Putamen (tissue), 1 donor: ENCODE results near the gene HIVEP2.

ENCODE experiments used
- DNase-seq: peaks from one replicate; pipeline ENCODE4 v3.0.0-alpha.2; 2016; ENCODE audit warnings: low spot score

Gene HIVEP2

DNA sequence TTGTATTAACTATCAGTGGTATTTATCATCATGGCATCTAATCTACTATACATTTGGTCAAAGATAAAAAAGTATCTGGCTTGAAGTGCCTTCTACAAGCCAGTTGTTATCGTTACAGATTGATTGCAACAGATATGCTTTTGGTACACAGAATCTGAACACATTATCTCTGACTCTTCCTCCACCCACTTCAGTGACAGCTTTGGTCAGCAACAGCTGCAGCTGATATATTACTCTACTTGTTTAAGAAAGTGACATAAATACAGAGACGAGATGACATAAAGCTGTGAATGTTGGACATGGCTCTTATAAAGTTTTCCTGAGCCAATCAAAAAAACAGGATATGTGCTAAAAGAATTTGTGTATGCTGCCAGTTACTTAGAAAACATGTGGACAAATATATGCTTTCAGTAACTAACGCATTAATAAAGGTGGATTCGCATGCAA lies 77.6 kb downstream of the HIVEP2 start:
- DNase-seq: no peak

DNA sequence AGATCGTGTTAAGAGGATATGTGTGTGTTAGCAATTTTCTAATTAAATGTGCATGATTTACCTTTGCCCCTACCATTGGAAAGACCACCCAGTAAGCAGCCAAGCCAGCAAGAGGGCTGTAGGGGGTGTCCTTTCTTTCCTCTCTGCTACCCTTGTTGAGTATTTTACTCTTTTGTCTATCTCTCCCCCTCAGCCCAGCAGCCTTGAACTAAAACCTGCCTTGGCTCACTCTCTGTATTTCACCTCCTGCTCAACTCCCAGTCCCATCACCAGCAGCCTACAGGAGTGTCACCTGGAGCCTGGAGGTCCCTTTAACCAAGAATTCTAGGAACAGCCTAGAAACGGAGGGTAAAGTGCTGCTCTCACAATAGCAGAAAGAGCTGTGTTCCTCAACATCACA lies 81.0 kb downstream of the HIVEP2 start:
- no peak for DNase-seq

DNA sequence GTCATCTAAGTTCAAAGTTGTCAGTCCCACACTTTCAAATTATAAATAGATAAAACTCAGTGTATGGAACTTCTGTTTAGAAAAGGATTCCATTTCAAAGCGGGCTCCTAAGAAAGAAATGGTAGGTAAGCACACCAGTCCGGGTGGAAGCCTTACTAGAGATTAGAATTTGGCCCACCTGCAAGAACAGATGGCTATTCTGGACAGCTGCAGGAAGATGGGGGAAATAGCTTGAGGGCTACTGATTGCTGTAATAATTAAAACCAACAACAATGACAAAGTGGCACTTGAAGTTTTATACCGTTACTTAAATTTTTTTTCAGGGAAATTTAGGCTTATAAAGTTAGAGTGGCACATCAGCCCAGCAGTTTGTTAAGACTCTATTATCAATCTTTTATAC lies 83.3 kb downstream of the HIVEP2 start:
- DNase-seq: no peak

DNA sequence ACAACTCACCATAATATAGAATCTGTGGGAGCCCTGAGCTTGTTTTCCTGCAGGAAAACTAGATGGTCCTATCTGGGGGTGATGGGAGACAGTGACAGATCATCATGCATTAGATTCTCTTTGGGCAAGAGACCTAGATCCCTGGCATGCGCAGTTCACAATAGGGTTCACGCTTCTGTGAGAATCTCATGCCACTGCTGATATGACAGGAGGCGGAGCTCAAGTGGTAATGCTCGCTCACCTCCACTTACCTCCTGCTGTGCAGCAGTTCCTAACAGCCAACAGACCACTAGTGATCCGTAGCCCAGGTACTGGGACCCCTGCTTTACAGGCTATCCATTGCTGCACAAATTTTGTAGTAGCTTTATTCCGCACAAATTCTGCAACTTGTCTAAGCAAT lies 84.5 kb downstream of the HIVEP2 start:
- DNase-seq: no peak

DNA sequence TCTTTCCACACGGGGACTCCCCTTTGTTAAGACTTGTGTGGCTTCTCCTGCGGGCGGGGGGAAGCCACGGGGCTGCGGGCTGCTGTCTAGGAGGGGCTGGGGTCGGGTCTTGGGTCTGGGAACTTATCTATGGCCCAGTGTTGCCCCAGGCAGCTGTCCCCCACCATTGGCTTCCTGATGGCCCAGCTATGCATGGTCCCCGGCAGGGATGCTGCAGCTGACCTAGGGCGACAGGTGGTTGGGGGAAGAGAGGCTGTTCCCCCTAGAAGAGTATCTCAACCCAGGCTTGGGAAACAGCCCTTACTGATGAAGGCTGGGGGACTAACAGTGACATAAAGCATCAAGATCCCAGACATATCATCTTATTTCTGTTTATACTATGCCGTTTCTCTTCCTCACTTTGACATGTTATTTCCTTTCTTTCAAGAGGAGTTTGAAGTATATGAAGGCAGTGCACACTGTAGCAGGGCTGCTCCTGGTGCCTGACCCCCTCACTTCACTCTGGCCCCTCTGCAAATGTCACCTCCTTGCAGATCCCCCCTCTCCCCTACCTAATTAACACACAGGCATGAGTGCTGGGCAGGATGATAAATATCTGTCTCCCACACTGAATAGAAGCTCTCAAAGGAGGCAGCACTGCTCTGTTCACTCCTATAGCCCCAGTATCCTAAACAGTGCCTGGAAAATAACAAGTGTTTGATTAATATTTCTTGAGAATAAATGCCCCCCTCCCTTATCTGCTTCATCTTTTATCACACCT lies 87.0 kb downstream of the HIVEP2 start:
- no peak for DNase-seq

DNA sequence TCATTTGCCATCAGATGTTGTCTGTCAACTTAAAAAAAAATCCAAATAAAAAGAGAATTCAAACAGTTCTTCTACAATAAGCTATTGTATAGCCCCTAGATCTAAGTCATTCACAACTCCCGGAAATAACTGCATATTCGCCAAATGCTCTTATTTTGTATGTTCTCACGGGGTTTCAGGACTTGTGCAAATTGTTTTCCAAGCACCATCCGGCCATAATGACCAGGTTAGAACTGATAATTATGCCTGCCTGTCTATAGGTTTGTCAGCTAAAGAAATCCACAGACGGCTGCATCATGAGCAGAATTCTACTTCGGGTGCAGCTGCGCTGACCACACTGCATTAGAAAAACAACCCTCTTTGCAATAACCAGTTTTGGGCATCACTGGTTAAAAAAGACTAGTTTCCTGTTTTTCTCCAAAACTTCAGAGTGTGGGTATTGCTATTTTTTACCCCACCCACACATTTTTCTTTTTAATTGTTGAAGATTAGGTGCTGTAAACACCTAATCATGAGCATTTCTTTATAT lies 87.7 kb downstream of the HIVEP2 start:
- no peak for DNase-seq

DNA sequence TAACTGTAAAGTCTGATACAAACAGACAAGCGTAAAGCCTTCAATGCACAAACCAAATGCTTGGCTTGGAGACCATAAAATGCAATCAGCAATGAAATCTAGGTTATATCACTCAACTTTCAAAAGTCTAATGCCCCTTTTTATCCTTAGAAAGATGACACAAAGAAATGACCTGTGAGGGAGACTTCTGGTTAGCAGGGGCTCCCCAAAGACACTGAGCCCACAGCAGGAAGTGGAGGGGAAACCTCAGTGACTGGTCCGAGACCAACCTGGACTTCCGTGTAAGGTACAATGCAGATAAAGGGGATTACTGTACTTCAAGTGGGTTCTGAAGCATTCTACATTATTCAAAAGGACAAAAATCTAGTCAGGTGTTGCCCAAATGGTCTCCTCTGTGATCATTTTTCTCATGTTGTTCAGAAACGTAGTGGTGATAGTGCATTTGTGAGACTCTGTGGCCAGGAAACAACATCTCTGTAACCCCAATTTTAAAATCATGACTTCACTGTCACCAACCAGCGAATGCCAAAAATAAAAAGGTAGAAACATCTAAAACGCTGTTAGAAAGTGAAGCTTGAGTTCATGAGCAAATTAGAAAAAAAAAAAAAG lies 88.2 kb downstream of the HIVEP2 start:
- no peak for DNase-seq

DNA sequence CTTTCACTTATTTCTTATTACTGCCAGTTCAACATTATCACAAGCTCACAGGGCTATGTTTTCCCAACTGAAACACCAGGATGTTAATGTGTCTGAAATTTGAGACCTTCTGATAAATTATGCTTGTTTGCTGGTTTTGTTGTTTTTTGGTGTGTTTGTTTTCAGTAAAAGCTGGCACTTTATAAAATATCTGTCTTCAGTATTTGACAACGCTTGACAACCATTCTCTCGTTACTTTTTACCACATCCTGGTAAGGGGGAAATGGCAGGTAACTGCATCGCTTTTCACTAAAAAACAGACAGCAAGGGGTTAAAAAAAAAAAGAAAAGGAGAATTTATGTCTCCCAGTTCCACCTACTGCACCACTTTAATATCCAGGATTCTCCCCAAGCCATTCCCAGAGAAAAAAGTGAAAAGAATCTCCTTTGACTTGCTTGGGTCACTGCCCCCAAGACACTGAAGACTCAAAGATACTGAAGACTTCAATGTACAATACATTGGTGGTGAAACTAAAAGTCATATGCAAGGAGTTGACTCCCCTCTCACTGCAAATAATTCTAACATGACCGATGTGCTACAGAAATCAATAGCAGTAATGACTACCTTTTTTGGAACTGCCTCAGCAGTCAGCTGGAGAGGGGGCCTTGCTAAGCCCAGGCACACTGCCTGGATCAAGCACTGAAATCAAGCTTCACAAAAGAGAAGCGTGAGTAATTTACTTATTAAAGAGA lies 88.9 kb downstream of the HIVEP2 start:
- DNase-seq: no peak

DNA sequence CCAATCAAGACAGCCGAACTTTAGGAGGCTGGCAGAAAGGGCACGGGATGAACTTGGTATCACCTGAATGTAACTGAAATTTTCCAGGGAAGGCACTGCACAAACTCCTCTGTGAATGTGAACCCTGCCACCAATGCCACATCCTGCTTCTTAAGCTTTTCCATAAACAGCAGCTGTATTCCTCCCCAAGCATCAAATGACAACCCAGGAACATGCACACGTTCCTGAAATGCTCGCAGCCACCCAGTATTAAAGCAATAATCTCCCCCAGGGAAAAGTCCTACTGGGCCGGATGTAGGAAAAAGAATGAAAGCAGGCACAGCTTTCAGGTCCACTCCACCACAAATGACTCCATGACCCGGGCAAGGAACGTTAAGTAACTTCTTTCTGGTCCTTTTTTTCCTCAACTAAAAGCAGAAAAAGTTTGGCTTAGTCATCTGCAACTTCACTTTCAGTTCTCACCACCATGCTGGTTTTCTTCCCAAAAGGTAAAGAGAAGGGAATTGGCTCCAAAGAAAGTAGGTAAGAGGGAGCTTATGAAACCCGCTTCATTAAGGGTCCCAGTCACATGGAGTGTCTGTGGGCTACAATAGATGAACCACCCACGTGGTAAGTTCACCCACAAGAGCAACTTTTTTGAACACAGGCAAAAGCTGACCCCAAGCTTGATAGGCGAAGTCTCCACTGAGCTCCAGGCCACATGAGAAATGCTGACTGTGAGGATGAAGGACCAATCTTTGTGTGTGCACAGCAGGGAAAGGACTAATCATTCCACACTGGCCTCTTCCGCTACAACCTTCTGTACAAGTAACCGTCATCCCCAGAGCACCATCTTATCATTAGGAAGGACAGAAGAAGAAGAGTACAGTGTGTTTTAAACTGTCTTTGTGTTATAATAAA lies 90.1 kb downstream of the HIVEP2 start:
- no peak for DNase-seq

DNA sequence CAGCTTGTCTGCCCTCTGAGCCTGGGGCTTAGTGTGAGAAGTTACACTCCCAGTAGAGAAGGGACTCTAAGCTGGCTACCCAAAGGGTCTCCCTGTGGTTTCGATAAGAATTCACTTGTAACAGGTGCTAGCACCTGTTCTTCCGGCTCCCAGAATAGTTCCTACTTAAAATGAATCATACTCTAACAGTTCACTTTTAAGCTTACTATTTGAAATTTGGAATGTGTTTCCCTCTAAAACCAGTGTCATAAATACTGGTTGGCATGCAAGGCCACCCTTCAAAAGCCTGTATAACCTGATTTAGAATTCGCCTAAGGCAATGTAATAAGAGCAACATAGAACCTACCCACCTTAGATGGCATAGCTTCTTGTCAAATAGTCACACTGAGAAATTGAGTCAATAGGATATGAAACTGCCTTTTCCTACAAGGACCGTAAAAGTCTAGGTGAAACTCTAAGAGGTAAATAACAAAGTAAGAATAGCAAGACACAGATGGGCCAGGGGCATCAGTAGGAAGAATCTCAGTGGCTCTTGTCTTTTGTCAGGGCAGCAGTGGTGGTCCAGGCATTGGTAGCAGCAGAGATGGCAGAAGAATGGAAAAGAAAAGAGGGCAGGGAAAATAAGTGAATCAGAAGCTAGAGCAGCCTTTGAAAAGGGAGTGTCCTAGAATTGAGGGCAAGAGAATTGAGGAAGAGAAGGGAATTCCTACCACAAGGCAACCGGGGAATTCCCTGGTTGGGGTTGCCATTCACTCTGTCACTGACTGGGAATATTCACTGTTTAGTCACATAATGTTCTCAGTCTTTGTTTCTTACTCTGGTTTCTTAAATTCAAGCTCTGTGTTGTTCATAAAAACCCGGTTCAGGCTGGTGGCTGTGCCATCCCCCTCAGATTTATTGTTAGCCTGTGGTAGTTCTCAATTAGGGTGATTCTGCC lies 91.5 kb downstream of the HIVEP2 start:
- no peak for DNase-seq

DNA sequence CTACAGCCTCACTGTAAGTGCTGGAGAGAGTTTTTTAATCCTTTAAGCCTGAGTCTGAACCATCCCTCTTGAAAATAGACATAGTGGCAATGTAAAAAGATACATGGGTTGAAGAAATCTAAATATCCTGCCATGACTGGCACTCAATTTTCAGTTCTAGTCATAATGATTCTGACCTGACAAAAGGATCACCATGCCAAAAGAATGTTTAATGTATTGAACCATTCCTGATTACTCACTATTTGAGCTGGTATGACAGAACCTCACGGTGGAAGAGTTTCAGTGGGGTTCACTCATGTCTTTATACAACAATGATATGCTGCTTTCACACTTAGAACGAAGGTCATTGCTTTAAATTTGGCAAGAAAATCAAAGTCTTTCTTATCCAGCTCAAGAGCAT lies 93.4 kb downstream of the HIVEP2 start:
- DNase-seq: no peak

DNA sequence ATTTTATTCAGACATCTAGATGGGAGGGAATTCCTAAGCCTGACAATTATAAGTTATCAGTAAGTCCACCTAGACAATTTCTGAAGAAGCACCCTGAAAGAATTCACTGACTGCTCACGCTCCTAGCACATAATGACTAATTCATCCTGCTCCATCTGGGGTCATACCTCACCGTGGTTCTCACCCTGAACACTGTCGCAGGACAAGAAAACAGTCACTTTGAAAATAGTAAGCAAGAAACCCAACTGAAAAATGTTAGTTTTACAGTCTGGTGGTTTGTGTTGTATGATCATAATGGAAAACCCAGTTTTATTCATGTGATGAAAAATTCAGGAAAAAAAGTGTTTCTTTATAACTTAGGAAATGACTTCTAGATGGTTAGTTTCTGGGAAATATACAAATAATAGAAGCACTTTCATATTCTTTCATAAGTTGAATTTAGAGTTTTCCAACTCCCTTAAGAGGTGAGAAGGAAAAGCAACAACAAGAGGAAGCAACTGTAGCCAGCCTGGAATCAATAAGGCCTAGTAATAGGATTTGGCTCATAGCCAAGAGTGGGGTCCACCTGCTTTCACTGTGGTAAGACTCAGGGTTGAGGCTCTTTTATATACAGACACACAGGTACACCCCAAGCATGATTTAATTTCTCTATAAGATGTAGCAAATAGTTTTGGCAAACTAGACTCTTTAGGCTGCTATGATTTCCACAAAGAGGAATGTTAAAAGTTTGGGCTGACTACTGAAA lies 94.1 kb downstream of the HIVEP2 start:
- no peak for DNase-seq

DNA sequence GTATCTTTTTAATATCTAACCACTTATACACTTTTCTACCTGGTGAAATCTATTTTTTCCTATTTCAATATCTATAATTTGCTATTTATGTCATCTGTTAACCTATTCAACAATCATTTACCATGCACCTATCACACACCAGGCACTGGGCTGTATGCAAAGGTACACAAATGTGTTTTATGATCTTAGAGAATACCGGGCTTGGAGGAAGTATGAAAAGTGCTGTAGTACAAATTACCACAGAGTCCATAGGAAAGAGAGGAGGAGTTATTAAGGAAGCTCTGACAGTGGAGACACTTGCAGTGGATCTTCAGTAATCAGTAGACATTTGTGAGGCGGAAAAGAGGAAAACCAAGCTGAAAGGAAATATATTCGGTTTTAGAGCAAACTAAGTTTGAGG lies 96.0 kb downstream of the HIVEP2 start:
- DNase-seq: no peak

DNA sequence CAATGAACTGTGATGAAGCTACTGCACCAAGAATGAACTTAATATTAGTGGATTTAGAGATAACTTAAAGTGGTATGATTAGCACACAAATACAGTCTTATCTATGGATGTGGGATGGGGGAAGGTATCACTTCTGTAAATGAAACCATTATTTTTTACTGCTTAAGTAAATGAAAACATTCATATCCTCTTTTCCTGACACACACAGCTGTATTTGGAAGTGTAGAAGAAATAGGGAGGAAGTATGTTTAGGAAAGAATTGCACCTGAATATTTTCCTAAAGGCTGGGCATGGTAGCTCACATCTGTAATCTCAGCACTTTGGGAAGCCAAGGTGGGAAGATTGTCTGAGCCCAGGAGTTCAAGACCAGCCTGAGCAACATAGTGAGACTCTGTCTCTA lies 96.8 kb downstream of the HIVEP2 start:
- no peak for DNase-seq

DNA sequence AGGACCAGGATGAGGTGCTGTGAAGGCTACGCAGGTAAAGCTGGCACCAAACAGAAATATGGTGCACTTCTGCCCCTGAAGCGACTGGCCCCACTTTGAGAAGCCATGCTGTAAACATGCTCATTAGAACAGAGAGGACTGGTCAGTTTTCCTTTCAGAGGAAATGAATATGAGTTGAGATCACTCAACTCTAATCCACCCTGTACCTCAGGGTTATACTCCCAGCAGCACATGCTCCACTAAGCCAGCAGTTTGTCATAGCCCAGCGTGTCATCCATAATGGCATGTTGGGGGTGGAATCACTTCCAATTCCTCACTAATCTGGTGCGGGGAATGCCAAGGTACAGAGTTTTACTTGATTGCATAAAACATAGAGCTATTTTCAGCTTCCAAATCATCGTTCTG lies 98.1 kb downstream of the HIVEP2 start:
- peak; percentile 74 for DNase-seq

DNA sequence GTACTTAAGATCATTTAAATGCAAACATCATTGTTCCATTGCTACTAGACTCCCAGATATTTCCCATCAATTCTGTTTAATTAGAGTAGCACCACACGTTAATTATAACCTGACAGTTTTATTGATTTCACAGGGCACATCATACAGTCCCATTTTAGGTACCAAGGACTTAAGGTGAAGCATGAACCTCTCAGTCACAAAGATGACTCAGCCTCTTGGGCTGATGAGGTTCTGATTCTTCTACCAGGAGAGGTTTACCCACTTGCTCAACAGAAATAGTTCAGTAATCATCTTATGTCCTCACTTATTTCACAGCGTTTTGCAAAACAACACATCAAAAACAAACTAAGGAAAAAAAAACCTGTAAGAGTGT lies 98.5 kb downstream of the HIVEP2 start:
- DNase-seq: no peak

DNA sequence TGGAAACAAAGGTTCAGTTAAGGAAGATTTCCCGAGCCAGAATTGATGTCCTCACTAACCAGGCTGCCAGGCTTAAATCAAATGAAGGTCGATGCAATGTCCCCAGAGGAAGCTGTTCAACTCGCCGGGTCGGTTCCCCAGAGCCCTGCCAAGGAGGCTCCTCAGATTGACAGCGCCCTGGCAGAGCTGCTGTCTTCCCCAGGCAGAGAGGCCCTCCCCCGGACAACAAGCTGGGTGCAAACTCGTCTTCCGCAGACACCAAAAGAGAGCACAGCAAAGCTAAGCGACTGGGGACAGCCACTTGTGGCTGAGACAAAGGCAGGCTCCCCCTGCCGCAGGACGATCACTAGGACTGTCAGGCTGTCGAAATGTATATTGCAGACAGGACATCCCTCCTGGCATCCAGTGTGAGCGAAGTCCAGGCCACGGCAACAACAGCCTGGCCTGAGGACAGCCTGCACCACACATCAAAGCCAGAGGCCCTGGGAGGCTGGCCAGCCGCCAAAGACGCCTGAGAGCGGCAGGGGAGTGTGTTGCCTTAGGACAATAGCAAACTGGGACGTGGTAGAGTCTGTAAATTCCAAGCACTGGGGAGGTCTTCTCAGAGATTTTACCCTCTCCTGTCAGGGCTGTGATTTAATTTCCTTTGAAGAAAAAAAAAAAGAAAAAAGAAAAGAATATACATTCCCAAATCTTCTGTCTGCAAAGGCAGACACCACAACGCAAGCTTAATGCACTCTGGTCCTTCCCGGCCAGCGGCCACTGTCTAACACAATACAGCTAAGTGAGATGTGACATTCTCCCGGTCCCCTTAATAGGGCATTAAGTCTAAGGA lies 99.1 kb downstream of the HIVEP2 start:
- DNase-seq: peak; percentile 86

DNA sequence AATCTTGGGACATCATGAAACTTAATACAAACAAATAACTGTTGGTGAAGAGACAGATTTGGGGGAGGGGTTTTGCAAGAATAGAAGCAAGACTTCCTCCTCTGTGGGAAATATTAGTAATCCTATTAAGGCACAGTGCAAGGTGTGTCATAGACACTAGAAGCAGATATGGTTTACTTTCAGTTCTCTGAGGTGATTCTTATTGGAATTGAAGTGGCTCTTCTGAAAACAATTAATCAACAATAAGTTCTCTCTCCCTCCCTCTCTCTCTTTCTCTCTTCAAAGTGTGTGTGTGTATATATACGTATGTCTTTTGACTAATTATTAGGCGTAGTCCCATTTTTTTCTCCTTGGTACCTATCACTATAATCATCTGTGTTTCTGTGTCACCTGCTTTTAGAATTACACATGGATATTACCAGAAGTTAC lies 99.8 kb downstream of the HIVEP2 start:
- DNase-seq: no peak
